ENCODE data around the gene PPP1R14C.

PPP1R14C gene

GRCh38 chr6:150139533-150139932 is 3.3 kb upstream of the PPP1R14C start:
- no peak for DNase-seq

GRCh38 chr6:150140236-150140969 is 2.4 kb upstream of the PPP1R14C start:
- no peak for DNase-seq

- DNase-seq, result no peak
Measured at GRCh38 chr6:150142097-150142669, 661 bp upstream of the PPP1R14C start.

GRCh38 chr6:150143516-150144293 is 861 bp downstream of the PPP1R14C start:
- no peak for DNase-seq

- no peak for DNase-seq
Measured at GRCh38 chr6:150144294-150144868, 1.5 kb downstream of the PPP1R14C start.

- no peak for DNase-seq
Measured at GRCh38 chr6:150145427-150145826, 2.6 kb downstream of the PPP1R14C start.

GRCh38 chr6:150145830-150146229 is 3.0 kb downstream of the PPP1R14C start:
- no peak for DNase-seq

GRCh38 chr6:150146436-150146835 is 3.6 kb downstream of the PPP1R14C start:
- no peak for DNase-seq

GRCh38 chr6:150149146-150149545 is 6.3 kb downstream of the PPP1R14C start:
- DNase-seq, result no peak

GRCh38 chr6:150150458-150150820 is 7.6 kb downstream of the PPP1R14C start:
- DNase-seq, result no peak

GRCh38 chr6:150150821-150151646 is 8.2 kb downstream of the PPP1R14C start:
- no peak for DNase-seq

- DNase-seq, result no peak
Measured at GRCh38 chr6:150152891-150153876, 10.3 kb downstream of the PPP1R14C start.

GRCh38 chr6:150153905-150154492 is 11.2 kb downstream of the PPP1R14C start:
- DNase-seq, result peak; percentile 34

- no peak for DNase-seq
Measured at GRCh38 chr6:150156460-150156859, 13.6 kb downstream of the PPP1R14C start.

GRCh38 chr6:150157081-150157480 is 14.2 kb downstream of the PPP1R14C start:
- DNase-seq, result no peak

- no peak for DNase-seq
Measured at GRCh38 chr6:150159757-150160156, 16.9 kb downstream of the PPP1R14C start.

- no peak for DNase-seq
Measured at GRCh38 chr6:150163970-150164369, 21.1 kb downstream of the PPP1R14C start.

GRCh38 chr6:150165020-150165702 is 22.3 kb downstream of the PPP1R14C start:
- no peak for DNase-seq

GRCh38 chr6:150167479-150167873 is 24.6 kb downstream of the PPP1R14C start:
- no peak for DNase-seq

GRCh38 chr6:150169181-150169580 is 26.3 kb downstream of the PPP1R14C start:
- no peak for DNase-seq
